Left ventricle myocardium inferior (tissue), 1 donor: Measurements from ENCODE around the gene SORCS2. TPM values are rescaled to one million over a fixed set of nuclear protein-coding genes. Genes with fewer than 3 reads are reported as not detected.

Experiments used
- DNase-seq: peaks from one replicate; pipeline ENCODE4 v3.0.0-alpha.2; 2020
- H3K27ac ChIP-seq: fragments of 200-600 bp; replicated peaks from 2 replicates; pipeline ENCODE4 v1.8.0; 2021
- H3K27me3 ChIP-seq: fragments of 200-600 bp; 2 replicates; pipeline ENCODE4 v1.8.0; 2021; ENCODE audit warnings: low read depth
- H3K36me3 ChIP-seq: fragments of 200-600 bp; 2 replicates; pipeline ENCODE4 v1.8.0; 2021
- H3K4me1 ChIP-seq: fragments of 200-600 bp; 2 replicates; pipeline ENCODE4 v1.8.0; 2021
- H3K4me3 ChIP-seq: fragments of 200-600 bp; 2 replicates; pipeline ENCODE4 v1.8.0; 2021; ENCODE audit warnings: mild to moderate bottlenecking, moderate library complexity
- H3K9me3 ChIP-seq: fragments of 200-600 bp; replicated peaks from 2 replicates; pipeline ENCODE4 v1.8.0; 2021
- intact Hi-C: fragments of 100-400 bp; cut with micrococcal nuclease; formaldehyde crosslinking; loops from one replicate; pipeline ENCODE4 v1.11.0; 2022
- total RNA-seq: library from RNA; stranded (reverse); fragmentation: NEBNext Ultra II Directional; extraction: Animal tissue kit (Norgen Biotek cat#: 25700); gene quantifications from one replicate; pipeline ENCODE4 v1.2.1, GENCODE V29; 2021
- TF ChIP-seq, protein P1 (sequence below): fragments of 200-600 bp; IDR thresholded peaks from 2 replicates; pipeline ENCODE4 v1.8.0; 2021; ENCODE audit warnings: antibody characterized with exemption, mild to moderate bottlenecking, borderline replicate concordance
- donor health status: DM: no; HTN: yes; CAD: no; lungs with severe emphysema.

The SORCS2 gene
- total RNA-seq, 1 donor from 2014 or later: 1.2 TPM

DNA sequence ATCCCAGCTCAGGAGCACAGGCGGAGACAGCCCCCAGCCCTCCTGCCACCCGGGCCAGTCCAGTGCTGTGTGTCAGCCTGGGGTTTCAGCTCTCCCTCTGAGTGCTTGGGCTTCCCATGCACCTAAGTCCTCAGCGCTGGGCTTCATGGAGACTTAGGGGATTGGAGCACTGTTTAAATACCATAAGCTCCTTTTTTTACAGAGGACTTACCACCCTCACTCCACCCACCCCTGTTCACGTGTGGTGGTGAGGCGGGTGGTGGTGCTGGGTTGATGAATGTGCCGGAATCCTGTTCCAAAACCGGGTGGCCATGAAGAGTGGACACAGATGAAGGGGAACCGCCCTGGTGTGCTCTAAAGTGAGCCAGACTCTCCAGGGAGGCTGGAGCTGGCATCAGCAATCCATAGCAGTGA, 175.5 kb downstream of the SORCS2 start:
- Histone ChIP-seq H3K27ac (no peak overlapping the region), H3K36me3 (no peaks in the 10 kb centered on the region), H3K4me1 (peaks cover 21% of the 10 kb centered on the region), H3K9me3 (no peaks in the 10 kb centered on the region), H3K4me3 (no peak overlapping the region), H3K27me3 (peaks cover 8% of the 10 kb centered on the region)
- DNase-seq: no peak
- TF ChIP-seq, protein P1, sequence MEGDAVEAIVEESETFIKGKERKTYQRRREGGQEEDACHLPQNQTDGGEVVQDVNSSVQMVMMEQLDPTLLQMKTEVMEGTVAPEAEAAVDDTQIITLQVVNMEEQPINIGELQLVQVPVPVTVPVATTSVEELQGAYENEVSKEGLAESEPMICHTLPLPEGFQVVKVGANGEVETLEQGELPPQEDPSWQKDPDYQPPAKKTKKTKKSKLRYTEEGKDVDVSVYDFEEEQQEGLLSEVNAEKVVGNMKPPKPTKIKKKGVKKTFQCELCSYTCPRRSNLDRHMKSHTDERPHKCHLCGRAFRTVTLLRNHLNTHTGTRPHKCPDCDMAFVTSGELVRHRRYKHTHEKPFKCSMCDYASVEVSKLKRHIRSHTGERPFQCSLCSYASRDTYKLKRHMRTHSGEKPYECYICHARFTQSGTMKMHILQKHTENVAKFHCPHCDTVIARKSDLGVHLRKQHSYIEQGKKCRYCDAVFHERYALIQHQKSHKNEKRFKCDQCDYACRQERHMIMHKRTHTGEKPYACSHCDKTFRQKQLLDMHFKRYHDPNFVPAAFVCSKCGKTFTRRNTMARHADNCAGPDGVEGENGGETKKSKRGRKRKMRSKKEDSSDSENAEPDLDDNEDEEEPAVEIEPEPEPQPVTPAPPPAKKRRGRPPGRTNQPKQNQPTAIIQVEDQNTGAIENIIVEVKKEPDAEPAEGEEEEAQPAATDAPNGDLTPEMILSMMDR: no peak
- intact Hi-C loops: no loop called here

- Histone ChIP-seq H3K27me3 (peaks cover 8% of the 10 kb centered on the region), H3K27ac (no peak overlapping the region), H3K4me1 (peaks cover 21% of the 10 kb centered on the region), H3K4me3 (no peak overlapping the region), H3K9me3 (no peaks in the 10 kb centered on the region), H3K36me3 (no peaks in the 10 kb centered on the region)
- no peak for DNase-seq
- intact Hi-C loops: no loop called here
- TF ChIP-seq, protein P1: no peak
Measured at GRCh38 chr4:7368296-7368695, 176.0 kb downstream of the SORCS2 start.

DNA sequence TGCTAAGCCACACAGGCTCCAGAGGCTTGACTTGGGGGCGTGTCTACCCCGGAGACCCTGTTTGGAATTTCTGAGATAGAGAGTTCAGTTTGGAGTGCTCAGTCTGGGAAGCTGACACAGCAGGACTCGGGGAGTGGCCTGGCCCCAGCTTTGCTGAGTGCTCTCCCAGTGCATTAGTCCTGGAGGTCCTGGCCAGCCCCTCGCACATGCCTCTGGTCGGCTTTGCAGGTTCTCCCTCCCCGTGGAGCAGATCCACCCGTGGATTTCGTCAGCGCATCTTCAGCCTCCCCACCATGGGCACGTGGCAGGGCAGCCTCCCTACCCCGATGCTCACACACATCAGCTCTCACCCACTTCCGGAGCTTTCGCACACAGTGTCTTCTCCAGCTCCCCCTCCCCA, 177.2 kb downstream of the SORCS2 start:
- intact Hi-C loops: no loop called here
- H3K9me3 ChIP-seq: no peaks in the 10 kb centered on the region
- H3K27ac ChIP-seq: no peak overlapping the region
- TF ChIP-seq, protein P1: no peak
- DNase-seq: no peak
- no peaks in the 10 kb centered on the region for H3K36me3 ChIP-seq
- peaks cover 18% of the 10 kb centered on the region for H3K4me1 ChIP-seq
- no peak overlapping the region for H3K4me3 ChIP-seq
- peaks cover 8% of the 10 kb centered on the region for H3K27me3 ChIP-seq

DNA sequence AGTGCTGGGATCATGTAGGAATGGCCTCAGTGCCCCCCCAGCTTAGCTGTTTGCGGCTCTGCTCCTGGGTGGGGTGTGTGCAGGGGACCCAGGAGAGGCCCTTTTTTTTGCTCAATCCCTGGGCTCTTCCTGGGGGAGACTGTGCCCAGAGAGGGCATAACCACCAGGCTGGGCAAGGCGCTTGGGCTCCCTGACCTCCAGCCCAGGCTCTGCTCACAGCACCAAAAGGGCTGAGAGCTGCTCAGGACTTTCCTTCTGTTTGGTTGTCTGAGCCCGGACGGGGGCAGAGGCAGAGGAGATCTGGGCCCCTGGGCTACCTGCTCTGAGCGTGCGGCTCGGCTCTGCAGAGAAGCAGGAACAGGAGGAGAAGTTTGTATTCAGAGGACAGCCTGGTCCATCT, 177.7 kb downstream of the SORCS2 start:
- Histone ChIP-seq H3K4me1 (peaks cover 13% of the 10 kb centered on the region), H3K36me3 (no peaks in the 10 kb centered on the region), H3K4me3 (no peak overlapping the region), H3K27me3 (peaks cover 5% of the 10 kb centered on the region), H3K27ac (no peak overlapping the region), H3K9me3 (no peaks in the 10 kb centered on the region)
- no peak for DNase-seq
- intact Hi-C loops: no loop called here
- TF ChIP-seq, protein P1: no peak

- H3K9me3 ChIP-seq: no peaks in the 10 kb centered on the region
- H3K27ac ChIP-seq: no peak overlapping the region
- intact Hi-C loops: no loop called here
- no peak for DNase-seq
- peaks cover 4% of the 10 kb centered on the region for H3K27me3 ChIP-seq
- no peak overlapping the region for H3K4me3 ChIP-seq
- TF ChIP-seq, protein P1: no peak
- no peaks in the 10 kb centered on the region for H3K36me3 ChIP-seq
- H3K4me1 ChIP-seq: no peaks in the 10 kb centered on the region
Measured at GRCh38 chr4:7371210-7371941, 179.0 kb downstream of the SORCS2 start.
